ENCODE measurements around the gene CREBBP.

DNA sequence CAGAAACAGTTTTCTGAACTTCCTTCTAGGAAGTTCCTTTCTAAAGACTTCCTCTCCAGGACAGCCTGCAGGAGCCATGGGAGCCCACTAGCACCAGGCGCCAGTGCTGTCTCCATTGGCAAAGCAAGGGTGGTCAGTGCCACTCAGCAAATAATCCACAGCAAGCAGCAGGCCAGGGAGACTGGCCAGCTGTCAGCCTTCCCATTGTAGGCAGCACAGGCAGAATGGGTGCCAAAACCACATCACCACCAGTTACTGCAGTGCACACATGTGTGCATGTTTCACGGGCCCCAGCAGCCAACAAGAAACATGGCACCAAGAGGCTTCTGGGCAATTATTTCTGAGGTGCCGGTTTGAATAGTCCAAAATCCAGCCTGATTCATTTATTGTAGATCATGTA is 199.3 kb downstream of the CREBBP start:
- TF ChIP-seq POLR2AphosphoS5 (IDR thresholded peaks at IDR 0.05): no peak
- TF ChIP-seq, protein P1, sequence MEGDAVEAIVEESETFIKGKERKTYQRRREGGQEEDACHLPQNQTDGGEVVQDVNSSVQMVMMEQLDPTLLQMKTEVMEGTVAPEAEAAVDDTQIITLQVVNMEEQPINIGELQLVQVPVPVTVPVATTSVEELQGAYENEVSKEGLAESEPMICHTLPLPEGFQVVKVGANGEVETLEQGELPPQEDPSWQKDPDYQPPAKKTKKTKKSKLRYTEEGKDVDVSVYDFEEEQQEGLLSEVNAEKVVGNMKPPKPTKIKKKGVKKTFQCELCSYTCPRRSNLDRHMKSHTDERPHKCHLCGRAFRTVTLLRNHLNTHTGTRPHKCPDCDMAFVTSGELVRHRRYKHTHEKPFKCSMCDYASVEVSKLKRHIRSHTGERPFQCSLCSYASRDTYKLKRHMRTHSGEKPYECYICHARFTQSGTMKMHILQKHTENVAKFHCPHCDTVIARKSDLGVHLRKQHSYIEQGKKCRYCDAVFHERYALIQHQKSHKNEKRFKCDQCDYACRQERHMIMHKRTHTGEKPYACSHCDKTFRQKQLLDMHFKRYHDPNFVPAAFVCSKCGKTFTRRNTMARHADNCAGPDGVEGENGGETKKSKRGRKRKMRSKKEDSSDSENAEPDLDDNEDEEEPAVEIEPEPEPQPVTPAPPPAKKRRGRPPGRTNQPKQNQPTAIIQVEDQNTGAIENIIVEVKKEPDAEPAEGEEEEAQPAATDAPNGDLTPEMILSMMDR (IDR thresholded peaks at IDR 0.05): no peak
- TF ChIP-seq EP300 (IDR thresholded peaks at IDR 0.05): no peak
